A673 (cell line): ENCODE results near the gene ACTR10. TPM values are rescaled to one million over a fixed set of nuclear protein-coding genes. Genes with fewer than 3 reads are reported as not detected.

Source experiments
- BruUV-seq: library from RNA; stranded (reverse); fragments of 400-500 nt; replicated peaks from 2 replicates; lab custom pipeline; 2021; lab: Mats Ljungman, UMichigan
- CTCF ChIA-PET: fragments of 300-600 bp; sonication (Branson Sonifier 250); formaldehyde crosslinking; loops from one replicate; lab custom pipeline; 2022; ENCODE audit warnings: antibody characterized with exemption; lab: Charles Lee
- POLR2A ChIA-PET: fragments of 300-600 bp; sonication (Branson Sonifier 250); formaldehyde crosslinking; loops from one replicate; lab custom pipeline; 2022; ENCODE audit warnings: antibody characterized with exemption; ENCODE audit not compliant: low non-redundant PET; lab: Charles Lee
- DNase-seq: peaks from one replicate; pipeline ENCODE4 v3.0.0-alpha.2; 2015; ENCODE audit warnings: low spot score
- H3K27ac ChIP-seq: fragments of 200-600 bp; sonication (generic); 2 replicates; pipeline ENCODE4 v1.5.1; 2016; ENCODE audit warnings: mixed run types, low read depth, mild to moderate bottlenecking, mixed read lengths, antibody characterized with exemption, low read length; ENCODE audit not compliant: poor library complexity, severe bottlenecking
- H3K27me3 ChIP-seq: fragments of 200-600 bp; sonication (generic); replicated peaks from 2 replicates; pipeline ENCODE4 v1.6.1; 2017; ENCODE audit warnings: mixed run types, low read depth, mild to moderate bottlenecking, mixed read lengths, antibody characterized with exemption, low read length; ENCODE audit not compliant: insufficient read depth, poor library complexity
- H3K36me3 ChIP-seq: fragments of 200-600 bp; sonication (generic); 2 replicates; pipeline ENCODE4 v1.6.1; 2016; ENCODE audit warnings: mixed run types, mild to moderate bottlenecking, mixed read lengths, antibody characterized with exemption, low read length; ENCODE audit not compliant: insufficient read depth, poor library complexity, severe bottlenecking
- H3K4me1 ChIP-seq: fragments of 200-600 bp; sonication (generic); 2 replicates; pipeline ENCODE4 v1.6.1; 2017; ENCODE audit warnings: mixed run types, mild to moderate bottlenecking, mixed read lengths, antibody characterized with exemption, low read length; ENCODE audit not compliant: insufficient read depth, poor library complexity, severe bottlenecking
- H3K4me3 ChIP-seq: fragments of 200-600 bp; sonication (generic); 2 replicates; pipeline ENCODE4 v1.5.1; 2016; ENCODE audit warnings: low read depth, mixed run types, mild to moderate bottlenecking, mixed read lengths, low read length; ENCODE audit not compliant: poor library complexity, severe bottlenecking
- H3K9me3 ChIP-seq: fragments of 200-600 bp; sonication (generic); 2 replicates; pipeline ENCODE4 v1.6.1; 2016; ENCODE audit warnings: mixed run types, low read depth, mild to moderate bottlenecking, mixed read lengths, antibody characterized with exemption, low read length; ENCODE audit not compliant: poor library complexity, severe bottlenecking
- CTCF ChIP-seq: fragments of 300-800, 200-600 bp; sonication (generic); conservative IDR thresholded peaks from 2 replicates; pipeline ENCODE4 v1.5.1; 2017; ENCODE audit warnings: low read depth, mild to moderate bottlenecking, antibody characterized with exemption, low read length, moderate library complexity, mixed read lengths
- EZH2 ChIP-seq: fragments of 200-600 bp; sonication (generic); IDR thresholded peaks from 2 replicates; pipeline ENCODE4 v1.6.1; 2017; ENCODE audit warnings: borderline replicate concordance, low read depth, mild to moderate bottlenecking, mixed read lengths, antibody characterized with exemption, low read length; ENCODE audit not compliant: poor library complexity, severe bottlenecking
- intact Hi-C: fragments of 100-400 bp; cut with micrococcal nuclease; formaldehyde crosslinking; loops from one replicate; pipeline ENCODE4 v1.10.0; 2022; ENCODE audit not compliant: unreplicated experiment
- total RNA-seq: library from RNA; stranded (reverse); gene quantifications from 2 replicates; pipeline ENCODE4 v1.2.3, GENCODE V29; 2021

Gene ACTR10
- total RNA-seq, 1 experiment from 2014 or later: 54.7 TPM

GRCh38 chr14:58227096-58227819 lies 27.3 kb downstream of the ACTR10 start:
- TF ChIP-seq EZH2 (no peak), CTCF (no peak)
- no peaks in the 10 kb centered on the region for H3K4me1 ChIP-seq
- H3K4me3 ChIP-seq: no peak overlapping the region
- intact Hi-C loops: no loop called here
- POLR2A ChIA-PET: no interaction called here
- BruUV-seq: no TSS peak
- H3K36me3 ChIP-seq: peaks cover 8% of the 10 kb centered on the region
- no peak overlapping the region for H3K27ac ChIP-seq
- CTCF ChIA-PET: no interaction called here
- no peaks in the 10 kb centered on the region for H3K27me3 ChIP-seq
- DNase-seq: no peak
- no peaks in the 10 kb centered on the region for H3K9me3 ChIP-seq

GRCh38 chr14:58238252-58239243 lies 38.6 kb downstream of the ACTR10 start:
- intact Hi-C loops: no loop called here
- Histone ChIP-seq H3K9me3 (no peaks in the 10 kb centered on the region), H3K4me3 (peak overlapping the region; percentile 59), H3K36me3 (no peaks in the 10 kb centered on the region), H3K27me3 (no peaks in the 10 kb centered on the region), H3K27ac (no peak overlapping the region), H3K4me1 (no peaks in the 10 kb centered on the region)
- no peak for DNase-seq
- POLR2A ChIA-PET: no interaction called here
- BruUV-seq: no TSS peak
- TF ChIP-seq EZH2 (no peak), CTCF (no peak)
- CTCF ChIA-PET: no interaction called here

GRCh38 chr14:58239244-58240195 lies 39.6 kb downstream of the ACTR10 start:
- intact Hi-C loops: no loop called here
- Histone ChIP-seq H3K27ac (no peak overlapping the region), H3K4me1 (no peaks in the 10 kb centered on the region), H3K4me3 (peak overlapping the region; percentile 59), H3K9me3 (no peaks in the 10 kb centered on the region), H3K27me3 (no peaks in the 10 kb centered on the region), H3K36me3 (no peaks in the 10 kb centered on the region)
- TF ChIP-seq EZH2 (no peak), CTCF (no peak)
- POLR2A ChIA-PET: no interaction called here
- peak; percentile 79 for DNase-seq
- CTCF ChIA-PET: no interaction called here
- no TSS peak for BruUV-seq
